ENCODE measurements around the gene TPRG1.

Gene TPRG1

GRCh38 chr3:189238071-189238470, 66.3 kb downstream of the TPRG1 start:
- H3K36me3 ChIP-seq (ENCODE audit: control insufficient read depth, insufficient read depth, low read length) = no peaks in the 10 kb centered on the region
- H3K27me3 ChIP-seq (ENCODE audit: control insufficient read depth, insufficient read depth, low read length) = no peaks in the 10 kb centered on the region
- H3K9ac ChIP-seq (ENCODE audit: low read length) = no peak overlapping the region
- H3K4me3 ChIP-seq (ENCODE audit: low read length) = no peak overlapping the region
- H3K4me1 ChIP-seq (ENCODE audit: control insufficient read depth, insufficient read depth, low read length) = no peaks in the 10 kb centered on the region
- no peaks in the 10 kb centered on the region for H3K9me3 ChIP-seq (ENCODE audit: control insufficient read depth, low read length)

GRCh38 chr3:189239616-189240015, 67.8 kb downstream of the TPRG1 start:
- no peak overlapping the region for H3K9ac ChIP-seq (ENCODE audit: low read length)
- H3K4me3 ChIP-seq (ENCODE audit: low read length) = no peak overlapping the region
- no peaks in the 10 kb centered on the region for H3K36me3 ChIP-seq (ENCODE audit: control insufficient read depth, insufficient read depth, low read length)
- no peaks in the 10 kb centered on the region for H3K4me1 ChIP-seq (ENCODE audit: control insufficient read depth, insufficient read depth, low read length)
- no peaks in the 10 kb centered on the region for H3K27me3 ChIP-seq (ENCODE audit: control insufficient read depth, insufficient read depth, low read length)
- no peaks in the 10 kb centered on the region for H3K9me3 ChIP-seq (ENCODE audit: control insufficient read depth, low read length)

GRCh38 chr3:189249987-189250386, 78.2 kb downstream of the TPRG1 start:
- no peaks in the 10 kb centered on the region for H3K27me3 ChIP-seq (ENCODE audit: control insufficient read depth, insufficient read depth, low read length)
- no peak overlapping the region for H3K4me3 ChIP-seq (ENCODE audit: low read length)
- no peaks in the 10 kb centered on the region for H3K4me1 ChIP-seq (ENCODE audit: control insufficient read depth, insufficient read depth, low read length)
- no peak overlapping the region for H3K9ac ChIP-seq (ENCODE audit: low read length)
- no peaks in the 10 kb centered on the region for H3K36me3 ChIP-seq (ENCODE audit: control insufficient read depth, insufficient read depth, low read length)
- no peaks in the 10 kb centered on the region for H3K9me3 ChIP-seq (ENCODE audit: control insufficient read depth, low read length)

- no peak overlapping the region for H3K9ac ChIP-seq (ENCODE audit: low read length)
- no peaks in the 10 kb centered on the region for H3K9me3 ChIP-seq (ENCODE audit: control insufficient read depth, low read length)
- H3K27me3 ChIP-seq (ENCODE audit: control insufficient read depth, insufficient read depth, low read length) = no peaks in the 10 kb centered on the region
- H3K4me1 ChIP-seq (ENCODE audit: control insufficient read depth, insufficient read depth, low read length) = no peaks in the 10 kb centered on the region
- no peaks in the 10 kb centered on the region for H3K36me3 ChIP-seq (ENCODE audit: control insufficient read depth, insufficient read depth, low read length)
- no peak overlapping the region for H3K4me3 ChIP-seq (ENCODE audit: low read length)
Observed at GRCh38 chr3:189258261-189258660, 86.5 kb downstream of the TPRG1 start.

- Histone ChIP-seq H3K27me3 (ENCODE audit: control insufficient read depth, insufficient read depth, low read length) (no peaks in the 10 kb centered on the region), H3K4me1 (ENCODE audit: control insufficient read depth, insufficient read depth, low read length) (no peaks in the 10 kb centered on the region), H3K9me3 (ENCODE audit: control insufficient read depth, low read length) (no peaks in the 10 kb centered on the region), H3K9ac (ENCODE audit: low read length) (no peak overlapping the region), H3K4me3 (ENCODE audit: low read length) (no peak overlapping the region), H3K36me3 (ENCODE audit: control insufficient read depth, insufficient read depth, low read length) (no peaks in the 10 kb centered on the region)
Observed at GRCh38 chr3:189260556-189261493, 89.1 kb downstream of the TPRG1 start.

GRCh38 chr3:189262746-189263145, 91.0 kb downstream of the TPRG1 start:
- Histone ChIP-seq H3K4me3 (ENCODE audit: low read length) (no peak overlapping the region), H3K9me3 (ENCODE audit: control insufficient read depth, low read length) (no peaks in the 10 kb centered on the region), H3K27me3 (ENCODE audit: control insufficient read depth, insufficient read depth, low read length) (no peaks in the 10 kb centered on the region), H3K4me1 (ENCODE audit: control insufficient read depth, insufficient read depth, low read length) (no peaks in the 10 kb centered on the region), H3K36me3 (ENCODE audit: control insufficient read depth, insufficient read depth, low read length) (no peaks in the 10 kb centered on the region), H3K9ac (ENCODE audit: low read length) (no peak overlapping the region)

GRCh38 chr3:189267981-189268613, 96.3 kb downstream of the TPRG1 start:
- no peaks in the 10 kb centered on the region for H3K9me3 ChIP-seq (ENCODE audit: control insufficient read depth, low read length)
- no peak overlapping the region for H3K9ac ChIP-seq (ENCODE audit: low read length)

GRCh38 chr3:189269365-189269764, 97.6 kb downstream of the TPRG1 start:
- H3K4me1 ChIP-seq (ENCODE audit: control insufficient read depth, insufficient read depth, low read length) = peaks cover 15% of the 10 kb centered on the region
- no peaks in the 10 kb centered on the region for H3K27me3 ChIP-seq (ENCODE audit: control insufficient read depth, insufficient read depth, low read length)
- no peak overlapping the region for H3K4me3 ChIP-seq (ENCODE audit: low read length)
- H3K9me3 ChIP-seq (ENCODE audit: control insufficient read depth, low read length) = no peaks in the 10 kb centered on the region
- no peaks in the 10 kb centered on the region for H3K36me3 ChIP-seq (ENCODE audit: control insufficient read depth, insufficient read depth, low read length)
- no peak overlapping the region for H3K9ac ChIP-seq (ENCODE audit: low read length)

More at GRCh38 chr3:189267981-189268613, 96.3 kb downstream of the TPRG1 start:
- Histone ChIP-seq H3K4me1 (ENCODE audit: control insufficient read depth, insufficient read depth, low read length) (peaks cover 15% of the 10 kb centered on the region), H3K27me3 (ENCODE audit: control insufficient read depth, insufficient read depth, low read length) (no peaks in the 10 kb centered on the region), H3K4me3 (ENCODE audit: low read length) (no peak overlapping the region), H3K36me3 (ENCODE audit: control insufficient read depth, insufficient read depth, low read length) (no peaks in the 10 kb centered on the region)

- no peak overlapping the region for H3K9ac ChIP-seq (ENCODE audit: low read length)
- no peaks in the 10 kb centered on the region for H3K9me3 ChIP-seq (ENCODE audit: control insufficient read depth, low read length)
- peaks cover 19% of the 10 kb centered on the region for H3K4me1 ChIP-seq (ENCODE audit: control insufficient read depth, insufficient read depth, low read length)
- H3K4me3 ChIP-seq (ENCODE audit: low read length) = no peak overlapping the region
- H3K36me3 ChIP-seq (ENCODE audit: control insufficient read depth, insufficient read depth, low read length) = no peaks in the 10 kb centered on the region
- H3K27me3 ChIP-seq (ENCODE audit: control insufficient read depth, insufficient read depth, low read length) = no peaks in the 10 kb centered on the region
Observed at GRCh38 chr3:189270248-189270832, 98.6 kb downstream of the TPRG1 start.

- H3K4me3 ChIP-seq (ENCODE audit: low read length) = no peak overlapping the region
- H3K36me3 ChIP-seq (ENCODE audit: control insufficient read depth, insufficient read depth, low read length) = no peaks in the 10 kb centered on the region
- no peaks in the 10 kb centered on the region for H3K9me3 ChIP-seq (ENCODE audit: control insufficient read depth, low read length)
- H3K27me3 ChIP-seq (ENCODE audit: control insufficient read depth, insufficient read depth, low read length) = no peaks in the 10 kb centered on the region
- peaks cover 27% of the 10 kb centered on the region for H3K4me1 ChIP-seq (ENCODE audit: control insufficient read depth, insufficient read depth, low read length)
- no peak overlapping the region for H3K9ac ChIP-seq (ENCODE audit: low read length)
Observed at GRCh38 chr3:189272500-189273119, 100.8 kb downstream of the TPRG1 start.

- no peaks in the 10 kb centered on the region for H3K9me3 ChIP-seq (ENCODE audit: control insufficient read depth, low read length)
- no peak overlapping the region for H3K4me3 ChIP-seq (ENCODE audit: low read length)
- H3K9ac ChIP-seq (ENCODE audit: low read length) = no peak overlapping the region
- no peaks in the 10 kb centered on the region for H3K36me3 ChIP-seq (ENCODE audit: control insufficient read depth, insufficient read depth, low read length)
- no peaks in the 10 kb centered on the region for H3K27me3 ChIP-seq (ENCODE audit: control insufficient read depth, insufficient read depth, low read length)
- peaks cover 18% of the 10 kb centered on the region for H3K4me1 ChIP-seq (ENCODE audit: control insufficient read depth, insufficient read depth, low read length)
Observed at GRCh38 chr3:189273736-189274135, 102.0 kb downstream of the TPRG1 start.

- Histone ChIP-seq H3K9me3 (ENCODE audit: control insufficient read depth, low read length) (no peaks in the 10 kb centered on the region), H3K36me3 (ENCODE audit: control insufficient read depth, insufficient read depth, low read length) (no peaks in the 10 kb centered on the region), H3K4me1 (ENCODE audit: control insufficient read depth, insufficient read depth, low read length) (peaks cover 18% of the 10 kb centered on the region), H3K4me3 (ENCODE audit: low read length) (no peak overlapping the region), H3K27me3 (ENCODE audit: control insufficient read depth, insufficient read depth, low read length) (no peaks in the 10 kb centered on the region), H3K9ac (ENCODE audit: low read length) (no peak overlapping the region)
Observed at GRCh38 chr3:189275182-189275581, 103.4 kb downstream of the TPRG1 start.

All from mucosa of stomach (tissue), 1 donor.